ENCODE data around the gene CGB2. TPM values are rescaled to one million over a fixed set of nuclear protein-coding genes. Genes with fewer than 3 reads are reported as not detected.
A peak's percentile ranks its signal among the peaks of the same experiment; 100 is the strongest.

CGB2 gene
- total RNA-seq, 2 experiments from 2014 or later, result not detected

GRCh38 chr19:48991011-48991609 is 40.6 kb upstream of the CGB2 start:
- no TSS peak for BruUV-seq (replicated peaks)
- Histone ChIP-seq H3K9me2 (ENCODE audit: insufficient read depth, low read length) (no peaks in the 10 kb centered on the region), H3K27ac (ENCODE audit: low read depth, low read length, poor library complexity, severe bottlenecking) (no peak overlapping the region), H3K79me2 (ENCODE audit: insufficient read depth, low read depth, low read length) (peaks cover 39% of the 10 kb centered on the region), H3K4me2 (ENCODE audit: low read length) (peak overlapping the region; percentile 92; the same call in 1 of the 2 replicates), H3K4me3 (ENCODE audit: low read depth, low read length, poor library complexity, severe bottlenecking) (no peak overlapping the region), H3K9me3 (ENCODE audit: low read length) (no peaks in the 10 kb centered on the region), H3K4me1 (ENCODE audit: insufficient read depth, low read length, poor library complexity, severe bottlenecking) (peaks cover 21% of the 10 kb centered on the region), H2AFZ (ENCODE audit: low read length) (no peak overlapping the region), H3K36me3 (ENCODE audit: insufficient read depth, low read length) (peaks cover 30% of the 10 kb centered on the region), H4K20me1 (ENCODE audit: insufficient read depth, low read length) (0 out of 2 replicates have a peak, but pooled peaks cover 4% of the 10 kb centered on the region)
- ChIA-PET CTCF (ENCODE audit: unreplicated experiment) (no interaction called here), POLR2A (no interaction called here)
- intact Hi-C loops (cut with micrococcal nuclease; ENCODE audit: unreplicated experiment), result no loop called here
- DNase-seq (ENCODE audit: low spot score), result no peak
- TF ChIP-seq CTCF (conservative IDR thresholded peaks at IDR 0.05; ENCODE audit: low read length) (no peak), EZH2phosphoT487 (IDR thresholded peaks at IDR 0.05; ENCODE audit: borderline replicate concordance, low read depth, low read length) (no peak)

GRCh38 chr19:48991873-48992580 is 39.7 kb upstream of the CGB2 start:
- DNase-seq (ENCODE audit: low spot score), result no peak

More at GRCh38 chr19:48991873-48992580, 39.7 kb upstream of the CGB2 start:
- ChIA-PET CTCF (ENCODE audit: unreplicated experiment) (no interaction called here), POLR2A (interaction anchor here (0.5 kb wide), 1 partner anchor 9 kb away, joined by 3 read pairs; no protein-coding TSS in a partner anchor)
- peak overlapping the region; percentile 92 for H3K4me2 ChIP-seq (ENCODE audit: low read length)
- intact Hi-C loops (cut with micrococcal nuclease; ENCODE audit: unreplicated experiment), result no loop called here
- peaks cover 21% of the 10 kb centered on the region for H3K4me1 ChIP-seq (ENCODE audit: insufficient read depth, low read length, poor library complexity, severe bottlenecking)
- peaks cover 48% of the 10 kb centered on the region for H3K79me2 ChIP-seq (ENCODE audit: insufficient read depth, low read depth, low read length)
- 0 out of 2 replicates have a peak, but pooled peaks cover 4% of the 10 kb centered on the region for H4K20me1 ChIP-seq (ENCODE audit: insufficient read depth, low read length)
- TF ChIP-seq EZH2phosphoT487 (IDR thresholded peaks at IDR 0.05; ENCODE audit: borderline replicate concordance, low read depth, low read length) (no peak), CTCF (conservative IDR thresholded peaks at IDR 0.05; ENCODE audit: low read length) (no peak)
- H3K4me3 ChIP-seq (ENCODE audit: low read depth, low read length, poor library complexity, severe bottlenecking), result peak overlapping the region; percentile 97
- peak overlapping the region; percentile 45; the same call in 1 of the 2 replicates for H2AFZ ChIP-seq (ENCODE audit: low read length)
- H3K27ac ChIP-seq (ENCODE audit: low read depth, low read length, poor library complexity, severe bottlenecking), result peak overlapping the region; percentile 49
- H3K9me2 ChIP-seq (ENCODE audit: insufficient read depth, low read length), result no peaks in the 10 kb centered on the region
- BruUV-seq (replicated peaks), result no TSS peak
- H3K9me3 ChIP-seq (ENCODE audit: low read length), result no peaks in the 10 kb centered on the region
- H3K36me3 ChIP-seq (ENCODE audit: insufficient read depth, low read length), result peaks cover 30% of the 10 kb centered on the region

Measured in OCI-LY7 (cell line).